ENCODE results near the gene CST7. TPM values are rescaled to one million over a fixed set of nuclear protein-coding genes. Genes with fewer than 3 reads are reported as not detected.

Gene CST7
- total and polyA plus RNA-seq, 2 donors (not counting 3 experiments of a cell fraction or from before 2014, with no cell fraction given), result not detected

GRCh38 chr20:24996449-24997377 lies 47.6 kb downstream of the CST7 start:
- no peak for TF ChIP-seq EZH2 (IDR thresholded peaks at IDR 0.05; ENCODE audit: borderline replicate concordance, low read depth, low read length, severe bottlenecking)
- no peak for TF ChIP-seq GATA2 (IDR thresholded peaks at IDR 0.05; ENCODE audit: insufficient read depth, insufficient read length, low read depth, low read length)
- no peak for TF ChIP-seq POLR2A (IDR thresholded peaks at IDR 0.05; ENCODE audit: low read depth, low read length)
- TF ChIP-seq MYC (IDR thresholded peaks at IDR 0.05; ENCODE audit: low read depth, low read length), result no peak
- TF ChIP-seq, protein P1, sequence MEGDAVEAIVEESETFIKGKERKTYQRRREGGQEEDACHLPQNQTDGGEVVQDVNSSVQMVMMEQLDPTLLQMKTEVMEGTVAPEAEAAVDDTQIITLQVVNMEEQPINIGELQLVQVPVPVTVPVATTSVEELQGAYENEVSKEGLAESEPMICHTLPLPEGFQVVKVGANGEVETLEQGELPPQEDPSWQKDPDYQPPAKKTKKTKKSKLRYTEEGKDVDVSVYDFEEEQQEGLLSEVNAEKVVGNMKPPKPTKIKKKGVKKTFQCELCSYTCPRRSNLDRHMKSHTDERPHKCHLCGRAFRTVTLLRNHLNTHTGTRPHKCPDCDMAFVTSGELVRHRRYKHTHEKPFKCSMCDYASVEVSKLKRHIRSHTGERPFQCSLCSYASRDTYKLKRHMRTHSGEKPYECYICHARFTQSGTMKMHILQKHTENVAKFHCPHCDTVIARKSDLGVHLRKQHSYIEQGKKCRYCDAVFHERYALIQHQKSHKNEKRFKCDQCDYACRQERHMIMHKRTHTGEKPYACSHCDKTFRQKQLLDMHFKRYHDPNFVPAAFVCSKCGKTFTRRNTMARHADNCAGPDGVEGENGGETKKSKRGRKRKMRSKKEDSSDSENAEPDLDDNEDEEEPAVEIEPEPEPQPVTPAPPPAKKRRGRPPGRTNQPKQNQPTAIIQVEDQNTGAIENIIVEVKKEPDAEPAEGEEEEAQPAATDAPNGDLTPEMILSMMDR (IDR thresholded peaks at IDR 0.05; ENCODE audit: extremely low read depth in 1 of 2, insufficient read depth in 1 of 2, low read depth in 1 of 2, low read length in 2 of 2), result no peak
- TF ChIP-seq, protein P2, sequence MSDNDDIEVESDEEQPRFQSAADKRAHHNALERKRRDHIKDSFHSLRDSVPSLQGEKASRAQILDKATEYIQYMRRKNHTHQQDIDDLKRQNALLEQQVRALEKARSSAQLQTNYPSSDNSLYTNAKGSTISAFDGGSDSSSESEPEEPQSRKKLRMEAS (IDR thresholded peaks at IDR 0.05; ENCODE audit: insufficient read depth, insufficient read length), result no peak
- no peak for TF ChIP-seq POLR2AphosphoS5 (IDR thresholded peaks at IDR 0.05; ENCODE audit: insufficient read depth, low read depth, low read length)
- no peak for TF ChIP-seq JUN (IDR thresholded peaks at IDR 0.05; ENCODE audit: borderline replicate concordance, insufficient read depth, insufficient read length, low read depth)
- no peak for TF ChIP-seq FOS (IDR thresholded peaks at IDR 0.05; ENCODE audit: borderline replicate concordance, insufficient read depth, low read length)
- H2AFZ ChIP-seq (ENCODE audit: low read depth, low read length), result no peak overlapping the region
- peaks cover 12% of the 10 kb centered on the region for H3K4me1 ChIP-seq (ENCODE audit: control insufficient read depth, extremely low read depth, insufficient read depth, low read length)
- peaks cover 0 to 11% of the 10 kb centered on the region in 2 experiments for H3K27me3 ChIP-seq (ENCODE audit: control insufficient read depth in 2 of 2, insufficient read depth in 2 of 2, low read length in 2 of 2)
- H3K4me2 ChIP-seq (ENCODE audit: insufficient read depth, low read length), result no peak overlapping the region
- no peaks in the 10 kb centered on the region for H3K79me2 ChIP-seq (ENCODE audit: control insufficient read depth, insufficient read depth, low read length)
- H3K9ac ChIP-seq (replicated peaks; ENCODE audit: extremely low read depth, insufficient read depth, low read length), result no peak overlapping the region
- H3K4me3 ChIP-seq (replicated peaks in 1 of 3; ENCODE audit: insufficient read depth in 1 of 3, low read depth in 1 of 3, low read length in 3 of 3), result no peak overlapping the region
- H3K9me3 ChIP-seq (replicated peaks; ENCODE audit: control insufficient read depth, insufficient read depth, low read length), result no peaks in the 10 kb centered on the region
- no peak overlapping the region for H3K27ac ChIP-seq (ENCODE audit: insufficient read depth, low read depth, low read length)
- CTCF ChIA-PET, result interaction anchor here (1.9 to 4.7 kb wide), 4 partner anchors 67 to 402 kb away, joined by 6 to 96 read pairs (median 27); partner anchors contain the start of gene PYGB
- no peaks in the 10 kb centered on the region for H4K20me1 ChIP-seq (replicated peaks; ENCODE audit: control insufficient read depth, extremely low read depth, insufficient read depth, low read length)
- intact Hi-C loops (cut with micrococcal nuclease), result no loop called here
- BruUV-seq (replicated peaks), result no TSS peak
- POLR2A ChIA-PET, result no interaction called here
- DNase-seq (ENCODE audit: low read depth, low spot score) (no peak), FAIRE-seq (no peak)
- H3K9me1 ChIP-seq (replicated peaks; ENCODE audit: control insufficient read depth, extremely low read depth, insufficient read depth, low read length), result no peaks in the 10 kb centered on the region
- dilution Hi-C loops (cut with MboI; ENCODE audit: extremely low pct_ligation_motif_present, low sequenced_read_pairs), result no loop called here
- H3K36me3 ChIP-seq (ENCODE audit: control insufficient read depth in 2 of 2, extremely low read depth in 1 of 2, insufficient read depth in 2 of 2, low read length in 2 of 2), result no peaks in the 10 kb centered on the region

All from endothelial cell of umbilical vein (primary cell).